Testis (tissue), 3 donors: Measurements from ENCODE around the gene ZNF282. TPM values are rescaled to one million over a fixed set of nuclear protein-coding genes. Genes with fewer than 3 reads are reported as not detected.

ENCODE experiments used
- DNase-seq: peaks from one replicate; pipeline ENCODE4 v3.0.0-alpha.2; 2019
- H3K27ac ChIP-seq, 2 donors: fragments of 200-600 bp; sonication (generic); one replicate each; pipeline ENCODE4 v1.5.1; 2019
- H3K27me3 ChIP-seq: fragments of 200-600 bp; sonication (generic); one replicate; pipeline ENCODE4 v1.5.1; 2019
- H3K36me3 ChIP-seq: fragments of 200-600 bp; sonication (generic); one replicate; pipeline ENCODE4 v1.5.1; 2017; ENCODE audit warnings: low read depth; ENCODE audit errors: missing control alignments
- H3K4me1 ChIP-seq: fragments of 200-600 bp; sonication (generic); one replicate; pipeline ENCODE4 v1.5.1; 2019
- H3K4me3 ChIP-seq, 2 donors: fragments of 200-600 bp; sonication (generic); one replicate each; pipeline ENCODE4 v1.5.1; 2017 to 2019
- H3K9me3 ChIP-seq: fragments of 200-600 bp; sonication (generic); one replicate; pipeline ENCODE4 v1.5.1; 2017
- CTCF ChIP-seq, 3 experiments: fragments of 450-650 bp in 2 of 3; fragments of 200-600 bp in 1 of 3; sonication (generic) in 1 of 3; IDR thresholded peaks; one replicate each; pipeline ENCODE4 v1.5.1; 2016 to 2019; ENCODE audit warnings: antibody characterized with exemption in 3 of 3, mild to moderate bottlenecking in 2 of 3, moderate library complexity in 1 of 3
- POLR2A ChIP-seq: fragments of 450-650 bp; IDR thresholded peaks from one replicate; pipeline ENCODE4 v1.6.1; 2017; ENCODE audit warnings: antibody characterized with exemption, mild to moderate bottlenecking, moderate library complexity
- WGBS, 2 donors: methylation state at CpG; one replicate each; pipeline ENCODE4 v1.1.5; 2018; 5-methylcytosine and 5-hydroxymethylcytosine counted together
- intact Hi-C: fragments of 100-400 bp; cut with DNase I; formaldehyde crosslinking; loops from one replicate; pipeline ENCODE4 v1.15.1; 2023; ENCODE audit warnings: low total_unique reads
- polyA plus RNA-seq: library from polyadenylated mRNA; stranded (reverse); fragments of 350-450 nt; fragmentation: Illumina TruSeq; extraction: RNeasy Lipid Tissue Mini Kit (QIAGEN cat#74804); gene quantifications from one replicate; pipeline ENCODE4 v1.2.3, GENCODE V29; 2014; ENCODE audit warnings: low read depth, low replicate concordance; ENCODE audit not compliant: insufficient read depth
- total RNA-seq, 2 donors: library from RNA; depleted of rRNA; stranded (reverse); fragments of >200 nt; gene quantifications; one replicate each; pipeline ENCODE4 v1.2.3, GENCODE V29; 2016

The ZNF282 gene
- total and polyA plus RNA-seq, 3 donors from 2014 or later = 9.6 to 17.6 (median 12.2) TPM

- DNase-seq = no peak
- no peaks in the 10 kb centered on the region for H3K27me3 ChIP-seq
- intact Hi-C loops = no loop called here
- H3K27ac ChIP-seq = no peak overlapping the region
- no peak overlapping the region for H3K4me3 ChIP-seq
- TF ChIP-seq CTCF (IDR thresholded peaks at IDR 0.05) (no peak), POLR2A (no peak)
- WGBS, 2 donors = 89 to 91% methylated on average over 1 of the region's 1 CpG
- H3K9me3 ChIP-seq = no peaks in the 10 kb centered on the region
- H3K4me1 ChIP-seq = no peaks in the 10 kb centered on the region
- no peaks in the 10 kb centered on the region for H3K36me3 ChIP-seq
Observed at GRCh38 chr7:149166142-149166541, 29.2 kb upstream of the ZNF282 start.

DNA sequence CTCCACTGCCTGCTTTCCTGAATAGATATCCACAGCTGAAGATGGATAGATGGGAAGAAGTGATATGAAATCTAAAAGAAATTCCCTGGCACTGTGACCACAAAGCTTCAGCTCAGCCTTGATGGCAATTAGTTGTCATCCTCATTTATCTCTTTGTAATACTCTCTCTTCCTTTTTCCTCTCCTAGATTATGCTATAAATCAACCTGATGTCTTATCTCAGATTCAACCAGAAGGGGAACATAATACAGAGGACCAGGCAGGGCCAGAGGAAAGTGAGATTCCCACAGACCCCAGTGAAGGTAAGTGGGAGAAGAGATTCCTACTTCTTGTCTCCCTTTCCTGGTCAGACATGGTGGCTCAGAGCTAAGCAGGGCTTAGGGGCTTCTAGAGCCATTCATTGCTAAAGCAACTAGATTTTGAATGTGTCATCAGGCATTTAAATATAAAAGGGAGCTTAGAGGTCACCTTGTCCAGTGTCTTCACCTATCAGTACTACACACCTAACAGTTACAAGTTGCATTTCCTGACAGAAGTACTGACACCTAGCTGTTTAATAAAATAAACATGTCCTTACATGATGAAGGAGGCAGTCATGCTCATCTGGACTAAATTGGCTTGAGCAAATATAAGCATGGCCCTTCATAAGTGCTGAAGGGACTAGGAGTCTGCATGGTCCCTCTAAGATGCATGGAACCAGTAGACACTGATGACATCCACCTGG lies 28.6 kb upstream of the ZNF282 start:
- Histone ChIP-seq H3K27me3 (no peaks in the 10 kb centered on the region), H3K27ac (no peak overlapping the region), H3K4me3 (no peak overlapping the region), H3K36me3 (no peaks in the 10 kb centered on the region), H3K4me1 (no peaks in the 10 kb centered on the region), H3K9me3 (no peaks in the 10 kb centered on the region)
- intact Hi-C loops = no loop called here
- DNase-seq = no peak
- TF ChIP-seq CTCF (IDR thresholded peaks at IDR 0.05) (no peak), POLR2A (no peak)

GRCh38 chr7:149171892-149172533 lies 23.3 kb upstream of the ZNF282 start:
- intact Hi-C loops = no loop called here
- TF ChIP-seq CTCF (IDR thresholded peaks at IDR 0.05) = no peak
- no peak for TF ChIP-seq POLR2A
- no peaks in the 10 kb centered on the region for H3K27me3 ChIP-seq
- DNase-seq = no peak
- H3K4me3 ChIP-seq = no peak overlapping the region
- H3K36me3 ChIP-seq = no peaks in the 10 kb centered on the region
- no peak overlapping the region for H3K27ac ChIP-seq
- no peaks in the 10 kb centered on the region for H3K4me1 ChIP-seq
- 83 to 85% methylated on average over 9 of the region's 9 CpGs for WGBS, 2 donors
- no peaks in the 10 kb centered on the region for H3K9me3 ChIP-seq

DNA sequence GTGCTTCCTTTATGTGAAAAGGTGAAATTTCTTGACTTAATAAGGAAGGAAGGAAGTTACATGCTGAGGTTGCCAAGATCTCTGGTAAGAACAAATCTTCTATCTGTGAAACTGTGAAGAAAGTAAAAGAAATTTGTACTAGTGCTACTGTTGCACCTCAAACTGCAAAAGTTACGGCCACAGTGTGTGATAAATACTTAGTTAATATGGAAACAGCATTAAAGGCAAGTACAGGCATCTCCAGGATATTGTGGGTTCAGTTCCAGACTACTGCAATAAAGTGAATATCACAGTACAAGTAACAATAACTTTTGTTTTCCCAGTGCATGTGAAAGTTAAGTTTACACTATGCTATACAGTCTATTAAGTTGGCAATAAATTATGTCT lies 22.8 kb upstream of the ZNF282 start:
- Histone ChIP-seq H3K27ac (no peak overlapping the region), H3K4me1 (no peaks in the 10 kb centered on the region), H3K27me3 (no peaks in the 10 kb centered on the region), H3K4me3 (no peak overlapping the region), H3K9me3 (no peaks in the 10 kb centered on the region), H3K36me3 (no peaks in the 10 kb centered on the region)
- no peak for TF ChIP-seq CTCF (IDR thresholded peaks at IDR 0.05)
- TF ChIP-seq POLR2A = no peak
- DNase-seq = no peak
- intact Hi-C loops = no loop called here
- WGBS, 2 donors = 85 to 98% methylated on average over 1 of the region's 1 CpG

- DNase-seq = no peak
- Histone ChIP-seq H3K4me1 (no peaks in the 10 kb centered on the region), H3K9me3 (no peaks in the 10 kb centered on the region), H3K27me3 (no peaks in the 10 kb centered on the region), H3K4me3 (no peak overlapping the region), H3K36me3 (no peaks in the 10 kb centered on the region), H3K27ac (no peak overlapping the region)
- TF ChIP-seq CTCF (IDR thresholded peaks at IDR 0.05) = no peak
- no peak for TF ChIP-seq POLR2A
- 95 to 98% methylated on average over 2 of the region's 2 CpGs for WGBS, 2 donors
- intact Hi-C loops = no loop called here
Observed at GRCh38 chr7:149175150-149175549, 20.2 kb upstream of the ZNF282 start.
